Thyroid gland (tissue), 4 donors: Measurements from ENCODE around the gene LARGE1. TPM values are rescaled to one million over a fixed set of nuclear protein-coding genes. Genes with fewer than 3 reads are reported as not detected.

Experiments used
- DNase-seq, 2 donors: peaks; one replicate each; pipeline ENCODE4 v3.0.0-alpha.2; 2019
- H3K27ac ChIP-seq, 3 donors: fragments of 200-600 bp; sonication (generic); 1 replicate in 2 of 3; 2 replicates in 1 of 3; pipeline ENCODE4 v1.5.1; 2016 to 2019; ENCODE audit warnings: mild to moderate bottlenecking in 1 of 3, moderate library complexity in 1 of 3
- H3K27me3 ChIP-seq: fragments of 200-600 bp; sonication (generic); one replicate; pipeline ENCODE4 v1.5.1; 2019
- H3K36me3 ChIP-seq, 2 donors: fragments of 200-600 bp; sonication (generic); one replicate each; pipeline ENCODE4 v1.5.1; 2016 to 2019
- H3K4me1 ChIP-seq, 2 donors: fragments of 200-600 bp; sonication (generic); one replicate each; pipeline ENCODE4 v1.5.1; 2017 to 2019
- H3K4me3 ChIP-seq, 3 donors: fragments of 200-600 bp; sonication (generic); replicated peaks in 1 of 3; 1 replicate in 2 of 3; 2 replicates in 1 of 3; pipeline ENCODE4 v1.5.1; 2016; ENCODE audit warnings: mild to moderate bottlenecking in 1 of 3
- H3K9me3 ChIP-seq: fragments of 200-600 bp; sonication (generic); one replicate; pipeline ENCODE4 v1.5.1; 2017
- CTCF ChIP-seq, 6 experiments: fragments of 200-600 bp in 3 of 6; fragments of 450-650 bp in 3 of 6; sonication (generic) in 3 of 6; IDR thresholded peaks; one replicate each; pipeline ENCODE4 v1.5.1; 2016 to 2019; ENCODE audit warnings: antibody characterized with exemption in 6 of 6, mild to moderate bottlenecking in 2 of 6, inconsistent platforms in 1 of 6, moderate library complexity in 1 of 6
- POLR2A ChIP-seq, 2 donors: fragments of 450-650 bp; IDR thresholded peaks; one replicate each; pipeline ENCODE4 v1.6.1; 2017; ENCODE audit warnings: antibody characterized with exemption in 2 of 2, mild to moderate bottlenecking in 2 of 2, moderate library complexity in 1 of 2
- WGBS, 2 donors: methylation state at CpG; one replicate each; pipeline ENCODE4 v1.1.5; 2017; 5-methylcytosine and 5-hydroxymethylcytosine counted together
- intact Hi-C: fragments of 100-400 bp; cut with DNase I; formaldehyde crosslinking; loops from one replicate; pipeline ENCODE4 v1.15.1; 2023
- total RNA-seq, 4 donors: library from RNA; depleted of rRNA; stranded (reverse); fragments of >200 nt; gene quantifications; one replicate each; pipeline ENCODE4 v1.2.3, GENCODE V29; 2016

The LARGE1 gene
- total RNA-seq, 4 donors from 2014 or later = 13.6 to 16.3 (median 15.1) TPM

GRCh38 chr22:33526434-33527107, 393.7 kb downstream of the LARGE1 start:
- DNase-seq = no peak
- Histone ChIP-seq H3K36me3 (no peaks in the 10 kb centered on the region), H3K4me1 (peaks cover 0 to 5% of the 10 kb centered on the region in 2 donors), H3K9me3 (no peaks in the 10 kb centered on the region), H3K27me3 (no peaks in the 10 kb centered on the region), H3K4me3 (no peak overlapping the region), H3K27ac (no peak overlapping the region)
- WGBS, 2 donors = 91 to 92% methylated on average over 12 of the region's 12 CpGs
- intact Hi-C loops = no loop called here
- no peak for TF ChIP-seq CTCF (IDR thresholded peaks at IDR 0.05)
- TF ChIP-seq POLR2A (IDR thresholded peaks at IDR 0.05) = no peak

- intact Hi-C loops = no loop called here
- WGBS, 2 donors = 51 to 52% methylated on average over 4 of the region's 4 CpGs
- Histone ChIP-seq H3K4me1 (peaks cover 0 to 5% of the 10 kb centered on the region in 2 donors), H3K4me3 (no peak overlapping the region), H3K27me3 (no peaks in the 10 kb centered on the region), H3K9me3 (no peaks in the 10 kb centered on the region), H3K27ac (no peak overlapping the region), H3K36me3 (no peaks in the 10 kb centered on the region)
- TF ChIP-seq CTCF (IDR thresholded peaks at IDR 0.05) (no peak), POLR2A (IDR thresholded peaks at IDR 0.05) (no peak)
- no peak for DNase-seq
Observed at GRCh38 chr22:33524511-33525260, 395.6 kb downstream of the LARGE1 start.

- WGBS, 2 donors = 89 to 95% methylated on average over 8 to 9 of the region's 9 CpGs
- no peaks in the 10 kb centered on the region for H3K27me3 ChIP-seq
- peaks cover 0 to 5% of the 10 kb centered on the region in 2 donors for H3K4me1 ChIP-seq
- no peak overlapping the region for H3K4me3 ChIP-seq
- H3K36me3 ChIP-seq = no peaks in the 10 kb centered on the region
- H3K9me3 ChIP-seq = no peaks in the 10 kb centered on the region
- DNase-seq = no peak
- no peak overlapping the region for H3K27ac ChIP-seq
- TF ChIP-seq POLR2A (IDR thresholded peaks at IDR 0.05) (no peak), CTCF (IDR thresholded peaks at IDR 0.05) (no peak)
- intact Hi-C loops = no loop called here
Observed at GRCh38 chr22:33521879-33522665, 398.2 kb downstream of the LARGE1 start.

- H3K4me3 ChIP-seq = no peak overlapping the region
- intact Hi-C loops = no loop called here
- no peaks in the 10 kb centered on the region for H3K36me3 ChIP-seq
- no peaks in the 10 kb centered on the region for H3K27me3 ChIP-seq
- no peaks in the 10 kb centered on the region for H3K9me3 ChIP-seq
- TF ChIP-seq CTCF (IDR thresholded peaks at IDR 0.05) = no peak
- TF ChIP-seq POLR2A (IDR thresholded peaks at IDR 0.05) = no peak
- H3K4me1 ChIP-seq = peaks cover 0 to 5% of the 10 kb centered on the region in 2 donors
- no peak overlapping the region for H3K27ac ChIP-seq
- WGBS, 2 donors = 92 to 93% methylated on average over 7 to 8 of the region's 8 CpGs
- no peak for DNase-seq
Observed at GRCh38 chr22:33520904-33521780, 399.1 kb downstream of the LARGE1 start.
